Measurements from ENCODE around the gene CNIH3.

GRCh38 chr1:224734261-224734935, 118.3 kb downstream of the CNIH3 start:
- TF ChIP-seq CTCF (conservative IDR thresholded peaks at IDR 0.05 in 1 of 2, IDR thresholded peaks at IDR 0.05 in 1 of 2; ENCODE audit: low read depth in 1 of 2, low read length in 2 of 2): peak in 1 of 2 donors; percentile 2
- no peak for TF ChIP-seq EZH2 (IDR thresholded peaks at IDR 0.05; ENCODE audit: low read length, missing control alignments)

Measured in fibroblast of lung (primary cell).